Activated CD8-positive, alpha-beta memory T cell treated with anti-CD3 and anti-CD28 coated beads, Interleukin-2, amount 10 ng/mL, durations not matched to agents 7 days and 5 days (primary cell): Measurements from ENCODE around the gene MICAL3. TPM values are rescaled to one million over a fixed set of nuclear protein-coding genes. Genes with fewer than 3 reads are reported as not detected.
"Not testable (repeated sequence)": the region's sequence is repeated elsewhere in the genome, so short reads cannot be mapped to it uniquely, and the experiment has no call there.

Experiments used
- ATAC-seq: fragments of 150-1000 bp; cut with Tn5 transposase; one replicate; pipeline ENCODE4 v1.10.0; 2021; ENCODE audit warnings: moderate library complexity
- CTCF ChIA-PET: fragments of 350-600 bp; sonication (Branson Sonifier 250); formaldehyde crosslinking; loops from one replicate; lab custom pipeline; 2021; ENCODE audit warnings: antibody characterized with exemption; lab: Charles Lee
- DNase-seq: peaks from one replicate; pipeline ENCODE4 v3.0.0-alpha.2; 2020
- H3K27ac Mint-ChIP-seq: one replicate; pipeline ENCODE4 v1.8.0; 2021; ENCODE audit warnings: mild to moderate bottlenecking, mixed read lengths
- H3K27me3 Mint-ChIP-seq: one replicate; pipeline ENCODE4 v1.8.0; 2021; ENCODE audit warnings: mixed read lengths
- H3K36me3 Mint-ChIP-seq: one replicate; pipeline ENCODE4 v1.8.0; 2021; ENCODE audit warnings: mild to moderate bottlenecking, mixed read lengths
- H3K4me1 Mint-ChIP-seq: one replicate; pipeline ENCODE4 v1.8.0; 2021; ENCODE audit warnings: mixed read lengths
- H3K4me3 Mint-ChIP-seq: one replicate; pipeline ENCODE4 v1.8.0; 2021; ENCODE audit warnings: mild to moderate bottlenecking, moderate library complexity, mixed read lengths
- H3K9me3 Mint-ChIP-seq: one replicate; pipeline ENCODE4 v1.8.0; 2022; ENCODE audit warnings: low read depth, mixed read lengths
- total RNA-seq, 2 experiments: library from RNA; stranded (reverse); gene quantifications; one replicate each; pipeline ENCODE4 v1.2.3, GENCODE V29; 2021

MICAL3 gene
- total RNA-seq, 2 experiments from 2014 or later = 38.8 to 41.7 TPM

DNA sequence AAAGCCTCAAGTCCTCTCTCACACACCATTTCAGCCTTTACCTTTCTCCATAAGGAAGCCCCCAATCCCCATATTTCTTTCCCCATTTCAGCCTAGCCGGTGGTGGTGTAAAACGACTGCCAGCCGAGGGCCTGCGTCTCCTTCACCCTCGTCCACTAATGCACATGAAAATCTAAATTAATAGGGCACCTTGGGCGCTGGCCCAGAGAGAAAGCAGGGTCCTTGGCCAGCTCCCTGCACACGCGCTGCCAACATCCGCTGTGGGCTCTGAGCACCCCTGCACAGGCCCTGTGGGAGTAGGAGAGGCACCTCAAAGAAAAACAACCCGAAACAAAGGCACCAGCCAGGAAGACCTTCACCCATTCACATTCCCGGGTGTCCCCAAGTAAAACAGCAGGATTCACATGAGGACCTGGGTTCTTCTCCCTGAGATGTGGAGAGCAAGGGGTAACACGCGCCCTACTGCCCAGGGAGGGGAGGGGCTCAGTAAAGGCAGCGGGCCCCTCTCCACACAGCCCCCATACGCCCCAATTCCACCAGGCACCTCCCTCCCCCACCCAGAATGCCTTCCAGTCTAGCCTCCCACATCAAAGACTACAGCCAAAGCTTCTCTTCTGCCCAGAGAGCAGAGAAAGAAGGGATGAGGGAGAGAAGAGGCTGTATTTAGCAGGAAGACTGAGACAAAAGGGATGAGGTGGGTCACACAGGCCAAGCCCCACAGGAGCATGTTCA, 79.0 kb downstream of the MICAL3 start:
- H3K4me1 Mint-ChIP-seq = no peaks in the 10 kb centered on the region
- no peaks in the 10 kb centered on the region for H3K9me3 Mint-ChIP-seq
- no peaks in the 10 kb centered on the region for H3K27me3 Mint-ChIP-seq
- CTCF ChIA-PET = no interaction called here
- ATAC-seq = no peak
- peaks cover 1% of the 10 kb centered on the region for H3K36me3 Mint-ChIP-seq
- no peak overlapping the region for H3K4me3 Mint-ChIP-seq
- H3K27ac Mint-ChIP-seq = no peak overlapping the region
- no peak for DNase-seq

DNA sequence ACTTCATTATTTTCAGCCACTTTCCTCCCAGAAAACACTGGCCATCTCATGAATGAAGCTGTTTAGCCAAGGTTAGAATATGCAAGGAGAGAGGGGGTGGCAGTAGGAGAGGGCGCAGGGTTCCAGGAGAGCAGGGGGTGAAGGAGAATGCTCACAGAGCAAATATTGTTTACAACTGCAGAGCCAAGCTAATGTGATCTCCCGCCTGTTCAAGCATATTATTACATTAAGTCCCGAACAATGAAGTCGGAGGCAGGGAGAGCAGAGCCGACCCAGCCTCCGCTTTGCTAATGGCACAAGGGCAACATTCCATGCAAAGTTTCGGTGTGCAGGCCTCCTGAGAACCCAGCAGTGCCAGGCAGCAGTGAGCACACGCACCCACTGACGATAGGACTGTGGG, 80.1 kb downstream of the MICAL3 start:
- no peak for DNase-seq
- H3K27me3 Mint-ChIP-seq = no peaks in the 10 kb centered on the region
- H3K27ac Mint-ChIP-seq = no peak overlapping the region

DNA sequence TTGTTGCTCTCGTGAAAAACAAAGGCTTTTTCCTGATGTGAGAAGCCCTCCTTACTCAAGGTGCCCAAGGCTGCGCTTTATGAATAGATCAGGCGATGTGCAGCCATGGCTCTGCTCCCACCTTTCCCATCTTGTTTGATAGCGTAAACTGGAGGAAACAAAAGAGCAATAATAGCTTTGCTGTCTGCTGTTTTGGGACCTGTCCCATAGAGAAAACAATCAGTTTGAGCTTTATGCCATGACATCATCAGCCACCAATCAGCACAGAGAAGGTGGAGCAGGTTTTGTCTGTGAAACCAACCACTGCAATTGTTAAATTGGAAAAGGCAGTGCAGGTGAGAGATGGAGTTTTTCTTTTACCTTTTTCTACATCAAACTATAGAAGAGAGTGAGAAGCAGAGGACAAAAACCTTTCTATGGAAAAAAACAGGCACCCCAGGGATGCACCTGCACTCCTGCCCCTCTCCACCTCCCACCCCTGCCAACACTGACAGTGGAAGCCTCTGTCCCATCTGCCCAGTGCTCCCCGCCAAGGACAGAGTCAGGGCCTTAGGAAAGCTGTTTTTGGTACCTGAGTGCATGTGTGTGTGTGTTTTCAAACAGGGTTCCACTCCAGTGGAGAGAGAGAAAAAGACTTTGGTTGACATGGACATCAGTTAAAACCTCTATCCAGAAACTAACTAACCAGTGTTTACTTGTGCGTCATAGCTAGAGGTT, 80.7 kb downstream of the MICAL3 start:
- CTCF ChIA-PET = no interaction called here
- Mint-ChIP-seq H3K27me3 (no peaks in the 10 kb centered on the region), H3K36me3 (no peaks in the 10 kb centered on the region), H3K27ac (no peak overlapping the region), H3K9me3 (no peaks in the 10 kb centered on the region), H3K4me1 (no peaks in the 10 kb centered on the region), H3K4me3 (no peak overlapping the region)
- ATAC-seq = no peak
- no peak for DNase-seq

More for the DNA sequence above, 80.1 kb downstream of the MICAL3 start:
- Mint-ChIP-seq H3K4me3 (no peak overlapping the region), H3K9me3 (no peaks in the 10 kb centered on the region), H3K36me3 (no peaks in the 10 kb centered on the region), H3K4me1 (no peaks in the 10 kb centered on the region)
- CTCF ChIA-PET = no interaction called here
- no peak for ATAC-seq

DNA sequence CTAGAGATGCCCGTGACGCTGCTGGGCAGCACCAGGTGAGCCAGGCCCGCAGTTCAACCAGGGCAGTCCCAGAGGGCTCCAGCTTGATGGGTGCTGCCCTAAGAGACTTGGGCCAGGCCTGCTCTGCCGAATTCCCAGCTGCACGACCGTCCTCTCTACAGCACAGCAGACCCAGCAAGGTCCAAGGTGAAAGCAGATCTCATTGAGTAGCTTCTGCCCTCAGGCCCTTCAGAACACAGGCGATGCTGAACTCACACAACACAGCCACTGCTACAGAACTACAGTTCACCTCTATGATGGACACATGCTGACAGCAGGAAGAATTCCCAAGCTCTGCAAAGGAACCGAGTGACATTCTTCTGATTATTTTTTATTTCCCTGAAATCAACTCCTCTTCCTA, 81.6 kb downstream of the MICAL3 start:
- ATAC-seq = no peak
- no peaks in the 10 kb centered on the region for H3K36me3 Mint-ChIP-seq
- H3K27me3 Mint-ChIP-seq = no peaks in the 10 kb centered on the region
- H3K4me1 Mint-ChIP-seq = no peaks in the 10 kb centered on the region
- H3K4me3 Mint-ChIP-seq = no peak overlapping the region
- CTCF ChIA-PET = interaction anchor here (1.2 kb wide), 1 partner anchor 57 kb away, joined by 3 read pairs; no protein-coding TSS in a partner anchor
- H3K27ac Mint-ChIP-seq = no peak overlapping the region
- no peak for DNase-seq
- H3K9me3 Mint-ChIP-seq = no peaks in the 10 kb centered on the region

DNA sequence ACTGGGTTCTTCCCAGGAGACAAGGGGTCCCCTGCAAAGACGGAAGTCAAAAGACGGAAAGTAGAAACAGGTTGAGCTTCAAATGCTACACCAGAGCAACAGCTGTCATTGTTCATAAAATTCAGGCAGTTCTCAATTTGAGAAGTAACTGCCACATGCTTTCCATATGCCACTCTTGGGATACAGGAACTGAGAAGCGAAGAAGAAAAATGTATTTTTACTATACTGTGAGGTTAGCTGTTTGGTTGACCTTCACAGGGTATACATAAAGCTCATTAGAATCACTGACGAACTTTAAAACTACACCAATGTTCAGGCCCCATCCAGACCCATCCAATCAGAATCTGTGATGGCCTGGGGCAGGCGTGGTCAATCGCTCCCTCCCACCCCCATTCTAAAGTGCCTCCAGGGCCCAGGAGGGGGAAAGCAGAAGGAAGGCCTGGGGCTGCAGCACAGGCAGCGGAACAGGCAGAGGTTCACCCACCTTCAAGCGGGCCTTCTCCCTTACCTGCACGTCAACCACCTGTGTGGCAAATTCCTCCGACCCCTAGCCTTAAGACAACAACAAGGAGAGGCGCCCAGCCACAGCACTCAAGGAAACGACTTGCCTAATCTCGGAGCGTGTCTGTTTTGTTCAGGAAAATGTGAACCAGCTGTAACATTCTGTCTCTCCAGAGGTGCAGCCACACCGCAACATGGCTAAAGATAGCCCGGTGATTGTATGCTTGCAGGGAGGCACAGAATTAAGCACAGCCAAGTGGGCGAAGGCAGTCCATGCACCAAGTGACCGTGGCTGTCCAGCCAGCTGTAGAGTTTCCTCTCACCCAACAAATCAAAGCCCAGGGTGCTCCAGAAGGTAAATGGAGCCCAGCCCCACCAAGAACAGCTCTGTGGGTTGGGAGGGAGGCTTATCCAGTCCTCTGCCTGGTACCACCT, 82.6 kb downstream of the MICAL3 start:
- no peaks in the 10 kb centered on the region for H3K27me3 Mint-ChIP-seq
- H3K9me3 Mint-ChIP-seq = no peaks in the 10 kb centered on the region
- DNase-seq = no peak
- H3K36me3 Mint-ChIP-seq = no peaks in the 10 kb centered on the region
- H3K4me1 Mint-ChIP-seq = no peaks in the 10 kb centered on the region
- H3K27ac Mint-ChIP-seq = no peak overlapping the region
- no peak for ATAC-seq
- H3K4me3 Mint-ChIP-seq = no peak overlapping the region
- CTCF ChIA-PET = interaction anchor here (1.2 kb wide), 1 partner anchor 58 kb away, joined by 3 read pairs; no protein-coding TSS in a partner anchor

DNA sequence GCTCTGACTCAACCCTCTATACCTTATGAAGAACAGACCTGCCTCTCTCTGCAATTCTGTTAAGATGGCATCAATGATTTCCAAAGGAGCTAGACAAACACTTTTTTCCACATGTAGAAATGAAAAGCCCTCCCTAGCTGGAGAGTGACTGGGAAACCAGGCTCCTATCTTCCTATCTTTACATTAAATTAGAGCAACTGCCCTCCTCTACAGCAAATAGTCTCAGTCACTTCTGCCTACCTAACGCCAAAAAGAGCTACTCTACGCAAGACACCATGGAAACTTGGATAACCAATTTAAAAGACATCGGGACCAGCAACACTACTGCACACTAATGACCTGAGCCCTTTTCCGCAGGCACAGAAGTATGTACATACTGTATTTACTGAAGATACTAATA, 84.8 kb downstream of the MICAL3 start:
- Mint-ChIP-seq H3K36me3 (peaks cover 6% of the 10 kb centered on the region), H3K4me1 (no peaks in the 10 kb centered on the region), H3K9me3 (no peaks in the 10 kb centered on the region), H3K27ac (no peak overlapping the region), H3K27me3 (no peaks in the 10 kb centered on the region), H3K4me3 (no peak overlapping the region)
- CTCF ChIA-PET = no interaction called here
- no peak for DNase-seq
- no peak for ATAC-seq

DNA sequence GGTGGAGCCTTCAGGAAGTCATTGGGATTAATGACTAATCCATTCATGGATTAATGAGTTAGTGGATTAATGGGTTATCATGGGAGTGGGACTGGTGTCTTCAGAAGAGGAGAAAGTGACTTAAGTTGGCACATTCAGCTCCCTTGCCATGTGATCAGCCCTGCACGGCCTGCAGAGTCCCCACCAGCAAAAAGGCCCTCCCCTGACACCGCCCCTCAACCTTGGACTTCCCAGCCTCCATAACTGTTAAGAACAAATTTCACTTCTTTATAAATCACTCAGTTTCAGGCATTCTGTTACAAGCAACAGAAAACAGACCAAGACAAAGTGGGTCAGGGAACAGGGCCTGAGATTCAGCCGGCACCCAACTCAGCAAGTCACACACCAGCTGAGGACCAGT, 85.3 kb downstream of the MICAL3 start:
- Mint-ChIP-seq H3K27me3 (no peaks in the 10 kb centered on the region), H3K27ac (no peak overlapping the region), H3K36me3 (peaks cover 6% of the 10 kb centered on the region), H3K4me3 (no peak overlapping the region), H3K9me3 (no peaks in the 10 kb centered on the region), H3K4me1 (no peaks in the 10 kb centered on the region)
- CTCF ChIA-PET = no interaction called here
- ATAC-seq (no peak), DNase-seq (no peak)

DNA sequence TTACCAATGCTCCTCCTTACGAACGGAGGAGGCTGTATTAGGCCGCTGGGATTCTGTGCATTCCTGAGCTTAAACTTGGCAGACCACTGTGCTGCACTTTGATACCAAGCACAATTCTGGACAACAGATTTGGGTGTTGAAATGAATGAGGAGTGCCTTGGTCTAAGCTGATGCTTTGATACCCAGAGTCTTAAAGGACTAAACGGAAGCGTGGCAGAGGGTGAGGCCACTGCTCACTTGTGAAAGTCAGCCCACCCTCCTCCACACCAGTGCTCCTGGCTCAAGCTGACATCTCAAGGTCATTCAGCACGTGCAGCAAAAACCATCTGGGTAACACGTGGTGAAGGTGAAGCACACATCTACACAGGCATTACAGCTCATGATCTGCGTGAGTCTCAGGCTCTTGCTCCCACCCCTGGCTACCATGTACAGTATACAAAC, 85.9 kb downstream of the MICAL3 start:
- Mint-ChIP-seq H3K9me3 (no peaks in the 10 kb centered on the region), H3K4me3 (no peak overlapping the region), H3K4me1 (peaks cover 4% of the 10 kb centered on the region), H3K27ac (no peak overlapping the region), H3K36me3 (peaks cover 6% of the 10 kb centered on the region), H3K27me3 (no peaks in the 10 kb centered on the region)
- no peak for ATAC-seq
- no peak for DNase-seq
- CTCF ChIA-PET = no interaction called here

DNA sequence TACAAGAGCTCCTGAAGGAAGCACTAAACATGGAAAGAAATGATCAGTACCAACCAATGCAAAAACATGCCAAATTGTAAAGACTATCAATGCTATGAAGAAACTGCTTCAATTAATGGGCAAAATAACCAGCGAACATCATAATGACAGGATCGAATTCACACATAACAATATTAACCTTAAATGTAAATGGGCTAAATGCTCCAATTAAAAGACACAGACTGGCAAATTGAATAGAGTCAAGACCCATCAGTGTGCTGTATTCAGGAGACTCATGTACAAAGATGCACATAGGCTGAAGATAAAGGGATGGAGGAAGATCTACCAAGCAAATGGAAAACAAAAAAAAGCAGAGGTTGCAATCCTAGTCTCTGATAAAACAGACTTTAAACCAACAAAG, 91.9 kb downstream of the MICAL3 start:
- ATAC-seq, DNase-seq, H3K36me3 Mint-ChIP-seq, H3K4me3 Mint-ChIP-seq, H3K9me3 Mint-ChIP-seq, H3K27ac Mint-ChIP-seq, CTCF ChIA-PET, H3K27me3 Mint-ChIP-seq: not testable (repeated sequence)
- peaks cover 16% of the 10 kb centered on the region for H3K4me1 Mint-ChIP-seq

DNA sequence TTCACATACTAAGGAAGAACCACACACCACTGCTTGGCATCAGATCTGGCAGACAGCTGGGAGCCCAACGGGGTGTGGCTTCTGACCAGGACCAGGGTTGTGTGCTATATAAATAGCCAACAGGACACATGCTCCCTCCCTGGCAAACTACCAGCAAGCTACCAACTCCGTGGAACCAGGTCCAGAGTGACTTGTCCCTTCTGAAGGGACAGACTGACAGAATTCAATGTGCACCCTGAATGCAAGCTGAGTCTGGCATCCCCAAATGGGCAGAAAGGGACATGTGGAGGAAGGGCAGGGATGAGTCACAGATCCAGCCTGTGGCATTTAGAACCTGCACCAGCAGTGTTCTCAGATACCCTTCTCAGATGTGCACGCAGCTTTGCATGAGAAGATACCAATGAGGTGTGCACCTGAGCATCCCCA, 92.9 kb downstream of the MICAL3 start:
- peaks cover 6% of the 10 kb centered on the region for H3K36me3 Mint-ChIP-seq
- ATAC-seq (no peak), DNase-seq (no peak)
- peaks cover 16% of the 10 kb centered on the region for H3K4me1 Mint-ChIP-seq
- H3K27ac Mint-ChIP-seq = no peak overlapping the region
- H3K9me3 Mint-ChIP-seq = no peaks in the 10 kb centered on the region
- CTCF ChIA-PET = no interaction called here
- no peaks in the 10 kb centered on the region for H3K27me3 Mint-ChIP-seq
- no peak overlapping the region for H3K4me3 Mint-ChIP-seq

DNA sequence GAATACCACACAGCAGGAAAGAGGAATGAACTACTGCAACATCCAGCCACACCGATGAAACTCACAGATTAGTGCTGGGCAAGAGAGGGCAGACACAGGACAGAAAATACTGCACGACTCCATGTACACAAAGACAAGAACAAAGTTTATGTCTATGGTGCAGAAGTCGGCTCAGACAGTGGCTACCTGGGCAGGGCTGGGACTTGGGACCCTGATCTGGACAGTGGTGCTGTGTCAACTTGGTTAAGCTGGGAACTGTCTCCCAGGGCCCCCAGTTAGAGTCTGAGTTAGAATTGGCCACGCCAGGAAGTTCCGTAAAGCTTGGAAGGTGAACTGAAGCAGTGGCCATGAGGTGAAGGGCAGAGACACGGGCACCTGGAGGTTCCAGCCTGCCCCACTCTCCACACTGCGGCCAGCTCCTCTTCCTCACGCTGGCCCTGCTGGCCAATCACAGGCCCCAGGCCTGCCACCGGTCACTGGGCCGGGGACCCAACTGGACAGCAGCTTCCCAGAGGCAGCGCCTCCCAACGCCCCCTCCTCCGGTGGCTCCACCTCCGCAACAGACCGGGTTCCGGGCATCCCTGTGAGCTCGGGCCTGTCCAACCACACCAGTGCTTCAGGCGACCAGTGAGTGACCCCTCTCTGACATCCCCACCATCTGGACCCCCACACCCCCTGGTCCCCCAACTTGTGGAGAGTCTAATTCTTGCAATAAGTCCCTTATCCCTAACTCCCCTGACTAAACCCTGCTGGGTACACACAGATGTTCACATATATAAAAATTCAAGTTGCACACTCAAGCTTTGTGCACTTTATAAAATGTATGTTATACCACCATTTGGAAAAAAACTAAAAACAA, 93.7 kb downstream of the MICAL3 start:
- CTCF ChIA-PET = no interaction called here
- H3K9me3 Mint-ChIP-seq = no peaks in the 10 kb centered on the region
- no peak for ATAC-seq
- H3K27ac Mint-ChIP-seq = no peak overlapping the region
- no peaks in the 10 kb centered on the region for H3K27me3 Mint-ChIP-seq
- no peak overlapping the region for H3K4me3 Mint-ChIP-seq
- peaks cover under 1% of the 10 kb centered on the region for H3K36me3 Mint-ChIP-seq
- H3K4me1 Mint-ChIP-seq = peaks cover 16% of the 10 kb centered on the region
- DNase-seq = no peak

DNA sequence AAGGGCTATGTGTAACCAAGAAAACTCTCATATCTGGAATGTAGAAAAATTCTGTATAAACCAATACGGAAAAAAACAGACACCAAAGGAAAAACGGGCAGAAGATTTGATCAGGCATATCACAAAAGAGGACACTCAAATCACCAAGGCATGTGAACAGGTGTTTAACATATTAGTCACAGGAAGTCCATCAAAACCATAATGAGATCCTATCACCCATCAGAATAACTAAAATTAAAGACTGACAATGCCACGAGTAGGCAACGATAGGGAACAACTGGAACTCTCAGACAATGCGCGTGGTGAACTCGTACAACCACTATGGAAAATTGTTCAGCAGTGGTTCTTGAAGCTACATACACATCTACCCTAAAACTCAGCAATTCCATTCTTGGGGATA, 94.5 kb downstream of the MICAL3 start:
- Mint-ChIP-seq H3K4me3 (no peak overlapping the region), H3K27ac (no peak overlapping the region), H3K4me1 (peaks cover 16% of the 10 kb centered on the region), H3K36me3 (no peaks in the 10 kb centered on the region), H3K9me3 (no peaks in the 10 kb centered on the region), H3K27me3 (no peaks in the 10 kb centered on the region)
- CTCF ChIA-PET = no interaction called here
- ATAC-seq (no peak), DNase-seq (no peak)

DNA sequence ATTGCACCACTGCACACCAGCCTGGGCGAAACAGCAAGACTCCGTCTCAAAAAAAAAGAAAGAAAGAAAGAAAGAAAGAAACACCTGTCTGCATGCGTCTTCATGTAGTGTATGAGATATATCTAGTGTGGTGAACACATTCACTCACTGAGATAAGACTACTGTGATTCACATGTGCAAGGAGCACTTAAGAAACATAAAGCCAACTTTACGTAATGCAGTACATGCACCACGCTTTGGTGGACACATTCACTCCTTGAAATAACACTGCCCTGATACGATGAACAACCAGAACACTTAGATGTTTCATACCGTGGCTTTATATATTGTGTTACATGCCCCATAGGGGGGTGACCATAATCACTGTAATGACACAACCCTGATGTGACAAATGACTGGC, 96.0 kb downstream of the MICAL3 start:
- Mint-ChIP-seq H3K4me1 (peaks cover 11% of the 10 kb centered on the region), H3K27me3 (no peaks in the 10 kb centered on the region), H3K27ac (no peak overlapping the region), H3K4me3 (no peak overlapping the region), H3K9me3 (no peaks in the 10 kb centered on the region), H3K36me3 (no peaks in the 10 kb centered on the region)
- DNase-seq (no peak), ATAC-seq (no peak)
- CTCF ChIA-PET = no interaction called here
